GM03348 (cell line): Measurements from ENCODE around the gene RAP1A.

ENCODE experiments used
- DNase-seq: peaks from one replicate; pipeline ENCODE4 v3.0.0; 2012; ENCODE audit warnings: low spot score

Gene RAP1A

GRCh38 chr1:111761717-111762116 lies 142.1 kb downstream of the RAP1A start:
- no peak for DNase-seq

- DNase-seq, result no peak
These were observed 142.7 kb downstream of the RAP1A start for GRCh38 chr1:111762332-111762731.
